ENCODE measurements around the gene FXYD4.
"Not testable (repeated sequence)": the region's sequence is repeated elsewhere in the genome, so short reads cannot be mapped to it uniquely, and the experiment has no call there.

Gene FXYD4

DNA sequence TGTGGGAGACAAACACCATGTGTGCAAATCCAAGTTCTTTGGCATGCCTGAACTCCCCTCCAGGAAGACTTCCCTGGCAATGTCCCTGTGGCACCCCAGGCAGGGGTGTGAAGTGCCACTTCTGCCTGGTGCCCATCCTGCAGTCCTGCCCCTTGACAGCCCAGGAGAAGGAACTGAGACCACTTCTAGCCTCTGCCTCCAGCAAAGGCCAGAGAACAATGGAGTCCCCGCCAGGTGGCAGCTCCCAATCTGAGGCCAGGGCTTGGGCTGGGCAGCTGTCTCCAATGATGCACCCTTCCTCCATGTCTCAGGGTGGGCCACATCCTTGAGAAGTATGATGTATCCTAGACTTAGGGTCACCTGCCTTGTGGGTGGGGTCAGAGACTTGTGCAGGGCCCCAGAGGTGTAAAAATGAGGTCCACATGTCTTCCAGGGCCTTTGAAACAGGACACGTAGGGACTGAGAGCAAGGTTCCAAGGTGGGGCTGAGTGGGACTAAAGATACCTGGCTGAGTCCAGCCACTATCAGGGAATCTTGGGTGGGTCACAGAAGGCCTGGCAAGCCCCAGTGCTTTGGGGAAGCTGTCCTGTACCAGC is 5.5 kb downstream of the FXYD4 start:
- no peak for DNase-seq

- no peak for DNase-seq
These were observed 6.0 kb downstream of the FXYD4 start for GRCh38 chr10:43377424-43377883.

- DNase-seq = no peak
These were observed 9.3 kb downstream of the FXYD4 start for GRCh38 chr10:43380610-43381222.

DNA sequence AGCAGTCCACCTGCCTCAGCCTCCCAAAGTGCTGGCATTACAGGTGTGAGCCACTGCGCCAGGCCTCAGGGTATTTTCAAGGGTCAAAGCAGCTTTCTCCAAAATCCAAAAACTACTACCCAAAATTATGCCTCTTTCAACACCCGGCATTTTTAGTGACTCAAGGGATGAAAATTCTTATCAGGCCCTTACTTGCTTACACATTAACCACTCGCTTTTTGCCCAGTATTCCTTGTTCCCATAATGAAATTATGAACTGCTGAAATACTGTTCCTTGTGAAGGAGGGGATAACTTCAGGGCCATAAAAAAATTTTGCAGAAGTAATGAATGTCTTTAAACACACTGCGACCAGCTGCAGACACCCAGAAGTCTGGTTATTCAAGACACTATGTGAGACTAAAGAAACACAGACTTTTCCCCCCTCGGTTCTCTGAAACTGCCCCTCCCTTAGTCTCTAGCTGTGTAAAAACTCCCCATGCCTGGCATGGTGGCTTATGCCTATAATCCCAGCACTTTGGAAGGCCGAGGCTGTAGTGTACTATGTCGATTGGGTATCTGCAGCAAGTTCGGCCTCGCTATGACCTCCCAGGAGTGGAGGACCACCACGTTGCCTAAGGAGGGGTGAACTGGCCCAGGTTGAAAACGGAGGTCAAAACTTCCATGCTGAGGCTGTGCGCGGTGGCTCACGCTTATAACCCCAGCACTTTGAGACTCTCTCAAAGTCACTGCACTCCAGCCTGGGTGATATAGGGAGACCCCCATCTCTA is 12.0 kb downstream of the FXYD4 start:
- DNase-seq = no peak

- DNase-seq = no peak
These were observed 13.1 kb downstream of the FXYD4 start for GRCh38 chr10:43384252-43385221.

DNA sequence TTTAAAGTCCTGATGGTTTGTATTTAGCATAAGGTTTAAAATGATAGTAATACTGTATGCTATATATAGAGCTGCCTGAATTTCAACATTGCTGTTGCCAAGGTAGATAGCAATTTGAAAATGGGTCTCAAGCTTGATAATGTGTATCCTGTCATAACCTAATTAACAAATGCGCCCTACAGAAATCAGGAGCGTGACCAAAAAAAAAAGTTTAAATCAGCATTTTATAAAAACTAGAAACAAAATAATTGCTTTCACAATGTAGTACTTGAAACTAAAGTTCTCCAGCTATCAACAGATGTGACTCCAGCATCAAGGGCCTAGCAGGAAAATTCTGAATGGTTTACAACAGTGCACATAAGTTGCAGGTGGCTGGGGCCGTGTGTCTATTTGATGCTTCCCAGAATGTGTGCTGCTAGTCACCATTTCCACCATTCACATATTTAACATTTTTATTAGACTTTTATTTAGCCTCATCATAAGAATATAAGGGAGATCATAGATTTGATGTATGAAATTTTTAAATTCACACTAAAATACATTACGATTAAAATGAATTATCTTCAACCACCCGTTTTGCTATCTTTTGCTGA is 14.1 kb downstream of the FXYD4 start:
- DNase-seq = no peak

DNA sequence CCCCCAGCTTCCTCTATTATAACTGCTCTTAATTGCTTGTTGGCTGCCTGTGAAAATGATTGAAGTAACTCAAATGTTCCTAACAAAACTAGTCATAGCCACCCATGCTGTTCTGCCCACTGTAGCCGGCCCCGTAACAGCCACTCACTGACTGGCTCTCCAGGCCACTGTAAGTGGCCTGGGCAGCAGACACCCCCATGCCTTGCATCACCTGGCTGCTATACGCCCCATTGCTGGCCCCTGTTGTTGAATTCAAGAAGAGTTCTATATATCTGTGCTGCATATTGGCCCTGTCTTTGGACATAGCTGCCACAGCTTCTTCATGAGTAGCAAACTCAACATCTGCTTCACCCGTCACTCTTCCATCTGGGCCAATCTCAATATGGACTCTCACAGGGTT is 15.1 kb downstream of the FXYD4 start:
- DNase-seq = no peak

GRCh38 chr10:43386981-43387677 is 15.7 kb downstream of the FXYD4 start:
- no peak for DNase-seq

DNA sequence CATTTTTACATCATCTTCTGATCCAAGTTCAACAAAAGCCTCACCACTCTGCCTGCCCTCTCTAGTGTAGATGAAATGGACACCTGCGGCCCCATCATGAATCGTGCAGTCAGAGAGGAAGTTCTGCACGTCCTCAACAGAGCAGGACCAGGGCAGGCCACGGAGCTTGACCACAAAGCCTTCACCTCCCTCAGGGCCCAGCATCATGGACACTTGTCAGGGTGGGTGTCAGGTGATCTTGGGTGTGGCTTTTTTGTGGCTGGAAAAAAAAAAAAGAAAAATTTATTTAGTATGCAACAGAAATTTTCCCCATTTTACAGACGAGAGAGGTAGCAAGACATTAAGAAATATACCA is 16.2 kb downstream of the FXYD4 start:
- no peak for DNase-seq

DNA sequence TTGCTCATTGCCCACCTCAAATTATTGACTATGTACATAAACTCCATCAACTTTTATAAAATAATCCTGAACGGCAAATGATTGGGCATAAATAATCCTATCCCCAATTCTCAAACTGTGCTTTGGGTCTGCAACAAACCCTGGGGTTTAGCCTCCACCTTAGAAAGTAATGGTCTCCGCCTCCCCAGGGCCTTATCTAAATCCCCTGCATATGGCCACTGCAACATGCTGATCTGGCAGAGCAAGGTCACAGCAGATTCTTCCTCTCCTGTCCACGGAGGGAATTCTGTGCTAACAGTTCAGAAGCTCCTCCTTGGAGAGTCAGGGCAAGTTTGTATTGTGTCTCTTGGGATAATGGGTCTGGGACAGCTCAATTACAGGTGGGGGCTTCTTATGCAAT is 18.4 kb downstream of the FXYD4 start:
- DNase-seq = no peak

DNA sequence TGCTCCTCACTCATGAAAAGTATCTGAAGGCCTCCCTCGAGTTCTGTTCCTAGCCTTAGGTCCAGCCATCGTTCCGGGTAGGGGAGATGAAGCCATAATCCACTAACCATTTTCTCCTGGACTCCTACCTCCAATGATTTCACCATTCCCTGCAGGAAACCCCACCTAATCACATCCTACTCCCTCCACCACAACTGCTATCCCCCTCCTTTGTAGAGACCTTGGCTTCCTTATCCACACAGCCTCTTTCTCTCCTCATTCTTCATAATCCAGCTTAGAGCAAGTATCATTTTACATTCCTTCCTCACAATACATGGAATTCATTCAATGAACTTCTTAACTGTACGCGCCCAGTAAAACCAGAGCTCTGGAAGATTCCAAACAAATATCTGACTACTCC is 18.9 kb downstream of the FXYD4 start:
- DNase-seq = no peak

DNA sequence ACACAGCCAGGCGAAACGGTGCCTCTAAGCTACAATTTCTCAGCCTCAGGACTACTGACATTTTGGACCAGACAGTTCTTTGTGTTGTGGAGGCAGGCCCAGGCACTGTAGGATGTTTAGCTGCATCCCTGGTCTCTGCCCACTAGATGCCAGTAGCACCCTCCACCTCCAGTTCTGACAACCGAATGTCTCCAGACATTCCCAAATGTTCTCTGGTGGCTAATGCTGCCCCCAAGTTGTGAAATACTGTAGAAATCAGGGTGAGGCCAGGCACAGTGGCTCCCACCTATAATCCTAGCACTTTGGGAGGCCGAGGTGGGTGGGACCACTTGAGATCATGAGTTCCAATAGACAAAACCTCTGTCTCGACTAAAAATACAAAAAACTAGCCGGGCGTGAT is 19.3 kb downstream of the FXYD4 start:
- DNase-seq = no peak

- no peak for DNase-seq
These were observed 20.1 kb downstream of the FXYD4 start for GRCh38 chr10:43391496-43391895.

DNA sequence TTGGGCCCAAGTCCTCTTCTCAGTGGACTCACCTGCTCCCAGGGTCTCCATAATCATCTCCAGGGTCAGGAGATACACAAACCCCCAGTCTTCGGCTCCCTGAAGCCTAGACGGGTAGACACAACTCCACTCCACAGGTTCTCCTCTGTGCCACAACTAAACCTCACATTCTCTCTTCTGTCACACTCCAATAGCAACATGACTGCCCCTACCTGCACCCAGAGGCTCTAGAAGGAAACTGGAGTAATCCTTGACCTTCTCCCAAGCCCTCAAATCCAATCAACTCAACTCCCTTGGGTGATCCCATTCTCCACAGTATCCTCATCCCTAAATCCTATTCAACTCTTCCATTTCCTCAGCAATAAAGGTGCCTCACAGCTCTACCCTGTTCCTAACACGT is 21.3 kb downstream of the FXYD4 start:
- DNase-seq = no peak

DNA sequence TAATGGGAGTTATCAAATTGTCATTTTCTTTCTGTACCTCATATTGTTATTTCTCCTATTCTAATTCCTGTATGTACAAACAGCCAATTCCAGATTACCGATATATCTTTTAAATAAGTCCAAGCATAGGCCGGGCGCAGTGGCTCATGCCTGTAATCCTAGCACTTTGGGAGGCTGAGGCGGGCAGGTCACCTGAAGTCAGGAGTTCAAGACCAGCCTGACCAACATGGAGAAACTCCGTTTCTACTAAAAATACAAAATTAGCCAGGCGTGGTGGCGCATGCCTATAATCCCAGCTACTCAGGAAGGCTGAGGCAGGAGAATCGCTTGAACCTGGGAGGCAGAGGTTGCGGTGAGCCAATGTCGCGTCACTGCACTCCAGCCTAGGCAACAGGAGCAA is 21.8 kb downstream of the FXYD4 start:
- DNase-seq = not testable (repeated sequence)

- no peak for DNase-seq
These were observed 22.3 kb downstream of the FXYD4 start for GRCh38 chr10:43393606-43394360.

GRCh38 chr10:43394868-43395267 is 23.4 kb downstream of the FXYD4 start:
- no peak for DNase-seq

GRCh38 chr10:43395571-43396060 is 24.2 kb downstream of the FXYD4 start:
- peak in 1 of 4 experiments; percentile 13 for DNase-seq

DNA sequence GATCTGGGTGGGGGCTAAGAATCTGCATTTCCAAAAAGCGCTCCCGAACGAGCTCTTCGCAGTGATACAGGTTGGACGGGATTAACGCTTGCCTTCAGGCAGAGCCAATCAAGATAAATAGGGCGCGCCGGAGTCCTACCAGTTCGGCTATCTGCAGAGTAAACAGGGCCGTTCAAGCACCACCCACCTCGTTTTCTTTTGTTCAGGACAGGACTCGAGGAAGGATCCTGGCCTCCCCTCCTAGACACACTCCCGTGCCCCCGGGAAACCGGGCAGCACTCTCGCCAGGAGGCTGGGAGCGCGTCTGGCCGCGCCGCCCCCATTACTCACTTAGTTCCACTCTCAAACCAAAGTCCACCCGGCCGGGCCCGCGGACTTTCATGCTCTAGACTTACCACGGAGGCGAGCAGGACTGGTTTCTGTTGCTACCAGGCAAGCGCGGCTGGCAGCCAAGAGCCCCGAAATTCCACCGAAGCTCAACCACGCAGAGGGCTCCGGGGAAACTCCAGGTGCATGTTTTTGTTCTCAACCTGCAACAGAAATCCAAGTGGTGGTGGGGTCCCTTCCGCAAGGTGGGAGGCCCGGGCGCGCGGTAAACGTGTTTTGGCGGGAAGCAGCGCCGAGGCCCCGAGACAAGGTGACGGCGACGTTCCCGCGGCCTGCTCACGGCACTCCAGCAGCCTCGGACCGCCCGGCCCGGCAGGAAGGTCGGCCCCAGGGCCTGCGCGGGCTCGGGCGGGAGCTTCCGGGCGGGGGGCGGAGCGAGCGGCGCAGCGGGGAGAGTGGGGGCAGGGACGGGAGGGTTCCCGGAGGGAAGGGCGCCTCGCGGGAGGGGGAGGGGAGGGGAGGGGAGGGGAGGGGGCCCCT is 24.9 kb downstream of the FXYD4 start:
- DNase-seq = peak; percentile 30 to 52 (median 48)

All from activated CD4-positive, CD25-positive, alpha-beta regulatory T cell (primary cell).